HG03575 (cell line): Measurements from ENCODE around the gene FGD1.
"Not testable (repeated sequence)": the region's sequence is repeated elsewhere in the genome, so short reads cannot be mapped to it uniquely, and the experiment has no call there.

Experiments used
- ATAC-seq: cut with Tn5 transposase; IDR thresholded peaks from one replicate; pipeline ENCODE4 v1.9.1; 2021; ENCODE audit not compliant: unreplicated experiment, insufficient number of reproducible peaks, low FRiP score; ENCODE audit errors: extremely low read depth

The FGD1 gene

GRCh38 chrX:54495814-54496516, at the start of gene FGD1:
Gene FGD1 (minus strand): TSS chrX:54496234. CDS start chrX:54495432, 802 bp downstream.
- no peak for ATAC-seq

- not testable (repeated sequence) for ATAC-seq
Observed at GRCh38 chrX:54542239-54542638, 46.2 kb upstream of the FGD1 start.

GRCh38 chrX:54540289-54540688, 44.3 kb upstream of the FGD1 start:
- ATAC-seq: no peak

- no peak for ATAC-seq
Observed at GRCh38 chrX:54534271-54534670, 38.2 kb upstream of the FGD1 start.

GRCh38 chrX:54530357-54530900, 34.4 kb upstream of the FGD1 start:
- no peak for ATAC-seq

- peak; percentile 60 for ATAC-seq
Observed at GRCh38 chrX:54529552-54530356, 33.7 kb upstream of the FGD1 start, which contains the start of gene GNL3L. Gene GNL3L (plus strand): TSS chrX:54530219. CDS start chrX:54532567, 2,348 bp downstream.

- no peak for ATAC-seq
Observed at GRCh38 chrX:54529151-54529550, 33.1 kb upstream of the FGD1 start.

- ATAC-seq: no peak
Observed at GRCh38 chrX:54509400-54509799, 13.4 kb upstream of the FGD1 start.

- ATAC-seq: no peak
Observed at GRCh38 chrX:54496936-54497335, 902 bp upstream of the FGD1 start.

GRCh38 chrX:54496517-54496852, 451 bp upstream of the FGD1 start:
- ATAC-seq: no peak

- ATAC-seq: no peak
Observed at GRCh38 chrX:54494989-54495813, 833 bp downstream of the FGD1 start.

GRCh38 chrX:54494166-54494988, 1.7 kb downstream of the FGD1 start:
- no peak for ATAC-seq

GRCh38 chrX:54492340-54492739, 3.7 kb downstream of the FGD1 start:
- no peak for ATAC-seq

GRCh38 chrX:54489819-54490218, 6.2 kb downstream of the FGD1 start:
- not testable (repeated sequence) for ATAC-seq

- no peak for ATAC-seq
Observed at GRCh38 chrX:54484666-54485065, 11.4 kb downstream of the FGD1 start.

- ATAC-seq: no peak
Observed at GRCh38 chrX:54483946-54484345, 12.1 kb downstream of the FGD1 start.

GRCh38 chrX:54482839-54483593, 13.0 kb downstream of the FGD1 start:
- ATAC-seq: no peak
